GM18507 (cell line): ENCODE results near the gene ZBTB5.

Source experiments
- DNase-seq: peaks from one replicate; pipeline ENCODE4 v3.0.0; 2011; ENCODE audit warnings: low read depth; ENCODE audit not compliant: insufficient read length; ENCODE audit errors: extremely low spot score
- FAIRE-seq: peaks from 2 replicates; lab custom pipeline; 2011; peaks lifted over from hg19 to GRCh38; lab: Jason Lieb, UNC

The ZBTB5 gene

DNA sequence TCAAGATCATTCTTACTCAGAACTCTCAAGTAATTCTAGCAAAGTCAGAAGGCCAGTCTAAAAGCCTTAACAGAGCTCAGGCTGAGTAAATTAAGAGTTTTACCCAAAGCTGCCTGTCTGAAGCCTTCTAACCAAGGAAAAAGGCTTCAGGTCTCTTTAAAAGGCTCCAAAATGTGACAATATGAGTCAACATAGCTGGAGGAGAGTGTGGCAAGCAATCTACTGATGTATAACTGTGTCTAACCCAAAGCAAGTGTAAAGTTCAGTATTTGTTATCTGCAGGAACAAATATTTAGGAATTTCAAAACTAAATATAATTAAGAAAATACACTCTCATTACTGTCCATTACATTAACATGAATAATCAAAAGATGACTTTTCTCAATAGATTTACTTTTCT lies 11.0 kb downstream of the ZBTB5 start:
- no peak for DNase-seq

DNA sequence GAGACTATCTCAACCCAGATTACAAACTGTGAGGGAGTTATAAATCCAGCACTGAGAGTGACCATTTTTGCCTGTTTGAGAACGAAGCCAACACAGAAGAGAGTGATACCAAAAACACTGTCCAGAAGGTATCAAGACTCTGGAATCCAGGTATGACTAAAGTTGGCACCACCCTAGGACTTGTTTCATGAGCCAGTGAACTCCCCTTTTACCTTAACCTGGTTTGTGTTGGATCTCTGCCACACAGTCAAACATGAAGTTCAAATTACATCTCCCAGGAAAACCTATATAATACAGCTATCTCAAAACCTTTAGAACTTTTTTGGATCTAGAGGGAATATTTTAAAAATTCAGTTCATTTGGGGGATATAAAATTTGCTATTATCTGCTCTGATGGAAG lies 11.4 kb downstream of the ZBTB5 start:
- DNase-seq (no peak), FAIRE-seq (no peak)

More for the DNA sequence above, 11.0 kb downstream of the ZBTB5 start:
- no peak for FAIRE-seq

DNA sequence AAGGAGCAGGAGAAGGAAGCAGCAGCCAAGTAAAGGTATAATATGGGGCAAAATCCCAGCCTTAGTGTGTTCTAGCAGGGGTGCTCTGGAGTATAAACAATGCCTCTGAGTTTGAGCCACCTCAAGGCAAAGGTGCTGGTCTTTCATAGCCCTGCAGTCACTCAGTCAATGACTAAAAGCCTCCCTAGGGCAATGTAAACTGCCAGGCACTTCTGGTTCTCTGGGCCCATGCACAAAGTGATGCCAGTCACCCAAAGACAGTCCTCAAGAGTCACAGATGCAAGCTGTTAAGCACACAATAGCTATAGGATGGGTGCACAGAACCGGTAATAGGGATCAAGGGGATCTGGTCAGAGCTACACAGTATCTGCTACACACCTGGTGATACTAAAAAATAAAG lies 12.6 kb downstream of the ZBTB5 start:
- DNase-seq (no peak), FAIRE-seq (no peak)

DNA sequence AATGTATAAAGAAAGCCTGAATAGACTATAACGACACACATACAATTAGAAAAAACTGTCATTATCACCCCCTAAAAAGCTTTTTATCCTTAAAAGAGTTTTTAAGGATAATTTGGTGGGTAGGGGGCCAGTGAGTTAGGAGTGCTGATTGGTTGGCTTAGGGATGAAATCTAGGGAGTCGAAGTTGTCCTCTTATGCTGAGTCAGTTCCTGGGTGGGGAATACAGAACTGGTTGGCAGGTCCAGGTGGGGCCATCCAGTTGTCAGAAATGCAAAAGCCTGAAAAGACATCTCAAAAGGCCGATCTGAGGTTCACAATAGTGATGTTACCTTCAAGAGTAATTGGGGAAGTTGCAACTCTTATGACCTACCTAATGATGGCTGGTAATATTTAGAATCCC lies 13.6 kb downstream of the ZBTB5 start:
- no peak for DNase-seq
- no peak for FAIRE-seq

- FAIRE-seq (no peak), DNase-seq (no peak)
These were observed 15.2 kb downstream of the ZBTB5 start for GRCh38 chr9:37449862-37450632.

GRCh38 chr9:37447111-37447510 lies 18.1 kb downstream of the ZBTB5 start:
- no peak for DNase-seq
- no peak for FAIRE-seq

GRCh38 chr9:37446401-37446800 lies 18.8 kb downstream of the ZBTB5 start:
- FAIRE-seq (no peak), DNase-seq (no peak)

GRCh38 chr9:37445832-37446231 lies 19.4 kb downstream of the ZBTB5 start:
- no peak for FAIRE-seq
- DNase-seq: no peak

GRCh38 chr9:37444890-37445289 lies 20.4 kb downstream of the ZBTB5 start:
- FAIRE-seq: no peak
- DNase-seq: no peak

GRCh38 chr9:37443566-37443965 lies 21.7 kb downstream of the ZBTB5 start:
- FAIRE-seq: no peak
- DNase-seq: no peak

- FAIRE-seq (no peak), DNase-seq (no peak)
These were observed 22.7 kb downstream of the ZBTB5 start for GRCh38 chr9:37442556-37442955.

- DNase-seq: no peak
- FAIRE-seq: no peak
These were observed 23.4 kb downstream of the ZBTB5 start for GRCh38 chr9:37441776-37442370.

- FAIRE-seq (no peak), DNase-seq (no peak)
These were observed 26.9 kb downstream of the ZBTB5 start for GRCh38 chr9:37438359-37438758.

DNA sequence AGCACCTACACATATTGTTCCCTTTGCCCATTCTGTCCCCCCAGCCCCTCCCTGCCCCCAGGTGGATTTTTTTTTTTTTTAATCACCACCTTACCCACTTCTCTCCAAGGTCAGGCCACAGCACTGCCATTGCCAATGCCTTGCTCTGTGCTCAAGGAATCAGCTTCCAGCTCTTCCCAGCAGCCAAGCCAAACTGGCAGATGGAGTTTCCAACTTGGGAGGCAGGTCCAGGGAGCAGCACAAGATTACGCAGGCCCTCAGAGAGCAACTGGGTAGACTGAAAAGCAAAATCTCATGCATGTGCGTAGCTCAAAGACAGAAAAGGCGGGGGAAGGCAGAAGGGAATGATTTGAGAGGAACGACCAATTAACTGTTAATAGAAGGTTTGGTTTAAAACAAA lies 27.6 kb downstream of the ZBTB5 start:
- DNase-seq (no peak), FAIRE-seq (no peak)

DNA sequence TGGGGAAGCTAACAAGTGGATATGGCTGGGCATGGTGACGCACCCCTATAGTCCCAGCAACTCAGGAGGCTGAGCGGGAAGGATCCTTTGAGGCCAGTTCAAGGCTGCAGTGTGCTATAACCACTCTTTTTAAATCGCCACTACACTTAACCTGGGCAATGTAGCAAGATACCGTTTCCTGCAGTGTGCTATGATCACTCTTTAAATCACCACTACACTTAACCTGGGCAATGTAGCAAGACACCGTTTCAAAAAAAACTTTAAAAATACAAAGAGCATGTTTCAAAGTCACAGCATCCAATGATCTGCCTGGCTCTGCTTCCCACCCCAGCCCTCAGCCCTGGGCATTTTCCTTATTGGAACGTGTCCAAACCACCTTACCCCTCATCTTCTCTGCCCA lies 28.2 kb downstream of the ZBTB5 start:
- DNase-seq: no peak
- FAIRE-seq: no peak

GRCh38 chr9:37436540-37436939 lies 28.7 kb downstream of the ZBTB5 start:
- FAIRE-seq: no peak

DNA sequence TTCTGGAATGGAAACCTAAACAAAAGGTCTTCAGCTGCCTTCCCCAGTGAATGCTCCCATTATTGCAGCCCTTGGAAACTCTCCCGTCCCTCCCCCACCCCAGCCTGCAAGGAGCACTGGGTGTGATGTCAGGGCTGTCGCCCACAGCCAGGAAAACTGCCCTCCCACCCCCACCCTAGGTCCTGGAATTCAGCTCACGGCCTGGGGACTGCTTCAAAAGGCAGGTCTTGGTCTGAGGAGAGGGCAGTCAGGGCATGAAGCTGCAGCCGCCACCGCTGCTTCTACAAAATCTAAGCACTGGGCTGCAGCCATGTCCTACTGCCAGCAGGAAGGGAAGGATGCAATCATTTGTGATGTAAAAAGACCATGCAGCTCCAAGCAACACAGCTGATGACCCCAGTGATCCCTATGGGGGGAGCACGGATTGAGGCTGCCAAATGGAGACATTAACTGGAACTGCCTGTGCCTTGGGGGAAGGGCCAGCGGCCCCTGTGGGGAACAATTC lies 31.3 kb downstream of the ZBTB5 start:
- FAIRE-seq (no peak), DNase-seq (no peak)

More at GRCh38 chr9:37436540-37436939, 28.7 kb downstream of the ZBTB5 start:
- DNase-seq: no peak

GRCh38 chr9:37432020-37432419 lies 33.2 kb downstream of the ZBTB5 start:
- no peak for FAIRE-seq
- no peak for DNase-seq

- DNase-seq (no peak), FAIRE-seq (no peak)
These were observed 34.2 kb downstream of the ZBTB5 start for GRCh38 chr9:37430841-37431597.

- FAIRE-seq (no peak), DNase-seq (no peak)
These were observed 35.6 kb downstream of the ZBTB5 start for GRCh38 chr9:37429441-37430285.
